ENCODE measurements around the gene GAS2L3.

Gene GAS2L3

GRCh38 chr12:100652488-100652887, 79.0 kb downstream of the GAS2L3 start:
- no peaks in the 10 kb centered on the region for H3K27me3 ChIP-seq (ENCODE audit: insufficient read depth, low read depth, severe bottlenecking)
- H3K36me3 ChIP-seq, result no peaks in the 10 kb centered on the region
- no peaks in the 10 kb centered on the region for H3K9me3 ChIP-seq (ENCODE audit: severe bottlenecking)
- no peak for DNase-seq
- no peak for TF ChIP-seq CTCF (IDR thresholded peaks at IDR 0.05; ENCODE audit: low read depth, low read length)
- no peak overlapping the region for H3K27ac ChIP-seq
- H3K4me3 ChIP-seq (ENCODE audit: low read depth, low read length), result no peak overlapping the region

GRCh38 chr12:100656141-100656540, 82.7 kb downstream of the GAS2L3 start:
- Histone ChIP-seq H3K36me3 (no peaks in the 10 kb centered on the region), H3K4me3 (ENCODE audit: low read depth, low read length) (no peak overlapping the region), H3K27ac (no peak overlapping the region), H3K9me3 (ENCODE audit: severe bottlenecking) (no peaks in the 10 kb centered on the region), H3K27me3 (ENCODE audit: insufficient read depth, low read depth, severe bottlenecking) (no peaks in the 10 kb centered on the region)
- no peak for TF ChIP-seq CTCF (IDR thresholded peaks at IDR 0.05; ENCODE audit: low read depth, low read length)
- no peak for DNase-seq

GRCh38 chr12:100656856-100657255, 83.4 kb downstream of the GAS2L3 start:
- DNase-seq, result no peak
- H3K27ac ChIP-seq, result no peak overlapping the region
- no peak for TF ChIP-seq CTCF (IDR thresholded peaks at IDR 0.05; ENCODE audit: low read depth, low read length)
- no peak overlapping the region for H3K4me3 ChIP-seq (ENCODE audit: low read depth, low read length)
- no peaks in the 10 kb centered on the region for H3K9me3 ChIP-seq (ENCODE audit: severe bottlenecking)
- H3K27me3 ChIP-seq (ENCODE audit: insufficient read depth, low read depth, severe bottlenecking), result no peaks in the 10 kb centered on the region
- no peaks in the 10 kb centered on the region for H3K36me3 ChIP-seq

- Histone ChIP-seq H3K4me3 (ENCODE audit: low read depth, low read length) (no peak overlapping the region), H3K36me3 (no peaks in the 10 kb centered on the region), H3K27ac (no peak overlapping the region), H3K27me3 (ENCODE audit: insufficient read depth, low read depth, severe bottlenecking) (no peaks in the 10 kb centered on the region), H3K9me3 (ENCODE audit: severe bottlenecking) (no peaks in the 10 kb centered on the region)
- TF ChIP-seq CTCF (IDR thresholded peaks at IDR 0.05; ENCODE audit: low read depth, low read length), result no peak
- no peak for DNase-seq
Observed at GRCh38 chr12:100661300-100661951, 87.9 kb downstream of the GAS2L3 start.

GRCh38 chr12:100666588-100666987, 93.1 kb downstream of the GAS2L3 start:
- no peak for DNase-seq
- H3K36me3 ChIP-seq, result no peaks in the 10 kb centered on the region
- H3K9me3 ChIP-seq (ENCODE audit: severe bottlenecking), result no peaks in the 10 kb centered on the region

More at GRCh38 chr12:100666588-100666987, 93.1 kb downstream of the GAS2L3 start:
- no peaks in the 10 kb centered on the region for H3K27me3 ChIP-seq (ENCODE audit: insufficient read depth, low read depth, severe bottlenecking)
- no peak overlapping the region for H3K27ac ChIP-seq
- no peak overlapping the region for H3K4me3 ChIP-seq (ENCODE audit: low read depth, low read length)
- TF ChIP-seq CTCF (IDR thresholded peaks at IDR 0.05; ENCODE audit: low read depth, low read length), result no peak
